ENCODE measurements around the gene BTBD2. TPM values are rescaled to one million over a fixed set of nuclear protein-coding genes. Genes with fewer than 3 reads are reported as not detected.

The BTBD2 gene
- total RNA-seq, 4 donors from 2014 or later, result 57.8 to 114 (median 76.0) TPM

- Histone ChIP-seq H3K27me3 (no peaks in the 10 kb centered on the region), H3K36me3 (peaks cover 0 to 37% (median 0%) of the 10 kb centered on the region in 3 donors), H3K4me1 (peaks cover 6 to 81% (median 70%) of the 10 kb centered on the region in 4 donors), H3K9me3 (no peaks in the 10 kb centered on the region), H3K27ac (peak overlapping the region; percentile 98 to 99 (median 99)), H3K4me3 (peak overlapping the region in 3 of 4 donors; percentile 85 to 99 (median 96))
- peak in 2 of 3 donors; percentile 87 to 88 for DNase-seq
- TF ChIP-seq CTCF (IDR thresholded peaks at IDR 0.05) (peak in 1 of 6 experiments; percentile 0), POLR2A (IDR thresholded peaks at IDR 0.05) (no peak)
These were observed 32.1 kb upstream of the BTBD2 start for GRCh38 chr19:2047449-2048103.

- H3K36me3 ChIP-seq, result peaks cover 0 to 40% (median 0%) of the 10 kb centered on the region in 3 donors
- peaks cover 6 to 80% (median 69%) of the 10 kb centered on the region in 4 donors for H3K4me1 ChIP-seq
- TF ChIP-seq POLR2A (IDR thresholded peaks at IDR 0.05), result no peak
- peak in 1 of 6 experiments; percentile 7 for TF ChIP-seq CTCF (IDR thresholded peaks at IDR 0.05)
- no peaks in the 10 kb centered on the region for H3K9me3 ChIP-seq
- no peaks in the 10 kb centered on the region for H3K27me3 ChIP-seq
- H3K27ac ChIP-seq, result peak overlapping the region; percentile 98 to 99 (median 99)
- H3K4me3 ChIP-seq, result peak overlapping the region in 2 of 4 donors; percentile 13 to 85
- DNase-seq, result no peak
These were observed 31.5 kb upstream of the BTBD2 start for GRCh38 chr19:2047076-2047448.

GRCh38 chr19:2046046-2046907, 30.8 kb upstream of the BTBD2 start:
- H3K27ac ChIP-seq, result peak overlapping the region in 3 of 4 donors; percentile 8 to 98 (median 14)
- H3K4me3 ChIP-seq, result no peak overlapping the region
- no peak for DNase-seq

GRCh38 chr19:2045501-2046045, 30.1 kb upstream of the BTBD2 start:
- Histone ChIP-seq H3K4me1 (peaks cover 11 to 85% (median 71%) of the 10 kb centered on the region in 4 donors), H3K36me3 (peaks cover 0 to 52% (median 0%) of the 10 kb centered on the region in 3 donors), H3K9me3 (no peaks in the 10 kb centered on the region), H3K27ac (peak overlapping the region in 3 of 4 donors; percentile 47 to 88 (median 54)), H3K27me3 (no peaks in the 10 kb centered on the region), H3K4me3 (no peak overlapping the region)
- no peak for TF ChIP-seq CTCF (IDR thresholded peaks at IDR 0.05)
- TF ChIP-seq POLR2A (IDR thresholded peaks at IDR 0.05), result no peak
- DNase-seq, result peak in 1 of 3 donors; percentile 48

More at GRCh38 chr19:2046046-2046907, 30.8 kb upstream of the BTBD2 start:
- TF ChIP-seq POLR2A (IDR thresholded peaks at IDR 0.05) (no peak), CTCF (IDR thresholded peaks at IDR 0.05) (no peak)
- peaks cover 10 to 78% (median 67%) of the 10 kb centered on the region in 4 donors for H3K4me1 ChIP-seq
- no peaks in the 10 kb centered on the region for H3K27me3 ChIP-seq
- H3K9me3 ChIP-seq, result no peaks in the 10 kb centered on the region
- peaks cover 0 to 45% (median 0%) of the 10 kb centered on the region in 3 donors for H3K36me3 ChIP-seq

GRCh38 chr19:2044709-2045500, 29.4 kb upstream of the BTBD2 start:
- Histone ChIP-seq H3K36me3 (peaks cover 0 to 58% (median 0%) of the 10 kb centered on the region in 3 donors), H3K4me1 (peaks cover 11 to 92% (median 71%) of the 10 kb centered on the region in 4 donors), H3K9me3 (no peaks in the 10 kb centered on the region), H3K27me3 (no peaks in the 10 kb centered on the region), H3K4me3 (no peak overlapping the region), H3K27ac (peak overlapping the region in 3 of 4 donors; percentile 47 to 88 (median 54))
- TF ChIP-seq CTCF (IDR thresholded peaks at IDR 0.05) (no peak), POLR2A (IDR thresholded peaks at IDR 0.05) (no peak)
- DNase-seq, result no peak

Data from Peyer's patch (tissue), 4 donors.